Fibroblast of lung (primary cell): ENCODE results near the gene COL9A3. TPM values are rescaled to one million over a fixed set of nuclear protein-coding genes. Genes with fewer than 3 reads are reported as not detected.

ENCODE experiments used
- DNase-seq, 2 donors: peaks; one replicate each; pipeline versions ENCODE4 v3.0.0 to v3.0.0-alpha.2; 2010; ENCODE audit warnings: low read depth in 2 of 2
- H2AFZ ChIP-seq: 2 replicates; pipeline ENCODE4 v1.5.1; 2012; ENCODE audit warnings: low read length, control low read depth, inconsistent platforms
- H3K27ac ChIP-seq: 2 replicates; pipeline ENCODE4 v1.5.1; 2011; ENCODE audit warnings: low read length, control low read depth; ENCODE audit not compliant: insufficient read depth
- H3K27me3 ChIP-seq: 2 replicates; pipeline ENCODE4 v1.5.1; 2011; ENCODE audit warnings: mild to moderate bottlenecking, low read length; ENCODE audit not compliant: control insufficient read depth, insufficient read depth
- H3K36me3 ChIP-seq: 2 replicates; pipeline ENCODE4 v1.5.1; 2011; ENCODE audit warnings: low read length; ENCODE audit not compliant: control insufficient read depth, insufficient read depth
- H3K4me1 ChIP-seq: 2 replicates; pipeline ENCODE4 v1.5.1; 2011; ENCODE audit warnings: low read length; ENCODE audit not compliant: control insufficient read depth, insufficient read depth; ENCODE audit errors: extremely low read depth
- H3K4me2 ChIP-seq: 2 replicates; pipeline ENCODE4 v1.5.1; 2011; ENCODE audit warnings: low read length, control low read depth; ENCODE audit not compliant: insufficient read depth; ENCODE audit errors: extremely low read depth
- H3K4me3 ChIP-seq, 4 experiments: fragments of 200-600 bp in 1 of 4; sonication (generic) in 1 of 4; replicated peaks in 1 of 4; 2 replicates each; pipeline ENCODE4 v1.5.1; 2011 to 2016; ENCODE audit warnings: low read length in 4 of 4, low read depth in 3 of 4, mild to moderate bottlenecking in 3 of 4, control low read depth in 2 of 4, inconsistent platforms in 1 of 4, mixed read lengths in 1 of 4; ENCODE audit not compliant: insufficient read depth in 1 of 4; ENCODE audit errors: control extremely low read depth in 1 of 4
- H3K79me2 ChIP-seq: 2 replicates; pipeline ENCODE4 v1.5.1; 2012; ENCODE audit warnings: mild to moderate bottlenecking, low read length, inconsistent platforms; ENCODE audit not compliant: control insufficient read depth, insufficient read depth
- H3K9ac ChIP-seq: 2 replicates; pipeline ENCODE4 v1.5.1; 2011; ENCODE audit warnings: mild to moderate bottlenecking, low read length, control low read depth; ENCODE audit not compliant: insufficient read depth
- H3K9me3 ChIP-seq: 2 replicates; pipeline ENCODE4 v1.5.1; 2012; ENCODE audit warnings: low read depth, low read length; ENCODE audit not compliant: control insufficient read depth, insufficient read depth
- H4K20me1 ChIP-seq: 2 replicates; pipeline ENCODE4 v1.5.1; 2011; ENCODE audit warnings: low read length; ENCODE audit not compliant: control insufficient read depth, insufficient read depth; ENCODE audit errors: extremely low read depth
- CTCF ChIP-seq, 2 donors: IDR thresholded peaks in 1 of 2; conservative IDR thresholded peaks in 1 of 2; 1 replicate in 1 of 2; 2 replicates in 1 of 2; pipeline ENCODE4 v1.5.1; 2011 to 2012; ENCODE audit warnings: low read length in 2 of 2, control low read depth in 1 of 2, inconsistent platforms in 1 of 2, low read depth in 1 of 2, mild to moderate bottlenecking in 1 of 2
- EZH2 ChIP-seq: IDR thresholded peaks from 2 replicates; pipeline ENCODE4 v1.5.1; 2012; ENCODE audit warnings: low read length, control low read depth, mild to moderate bottlenecking; ENCODE audit errors: missing control alignments
- polyA plus RNA-seq, 2 donors: library from polyadenylated mRNA; depleted of rRNA in 1 of 2; stranded (reverse) in 1 of 2; unstranded in 1 of 2; fragments of >200 nt; gene quantifications; 2 replicates each; pipeline ENCODE4 v1.2.1, GENCODE V29; 2011 to 2012; ENCODE audit warnings: missing spikeins in 1 of 2
- total RNA-seq: library from RNA; depleted of rRNA; stranded (reverse); fragments of >200 nt; gene quantifications from 2 replicates; pipeline ENCODE4 v1.2.1, GENCODE V29; 2014

The COL9A3 gene
- total and polyA plus RNA-seq, 2 donors (not counting 1 experiment from before 2014, with no cell fraction given), result 0.17 TPM

GRCh38 chr20:62874964-62875344 lies 58.1 kb downstream of the COL9A3 start:
- Histone ChIP-seq H3K79me2 (no peaks in the 10 kb centered on the region), H3K9ac (no peak overlapping the region), H3K36me3 (peaks cover 2% of the 10 kb centered on the region), H3K4me2 (no peak overlapping the region), H3K4me1 (peaks cover 18% of the 10 kb centered on the region), H3K9me3 (no peaks in the 10 kb centered on the region), H3K27me3 (no peaks in the 10 kb centered on the region), H2AFZ (no peak overlapping the region), H4K20me1 (no peaks in the 10 kb centered on the region), H3K4me3 (no peak overlapping the region), H3K27ac (no peak overlapping the region)
- TF ChIP-seq CTCF (conservative IDR thresholded peaks at IDR 0.05 in 1 of 2, IDR thresholded peaks at IDR 0.05 in 1 of 2; ENCODE audit: low read depth in 1 of 2, low read length in 2 of 2), result no peak
- DNase-seq, result no peak

- Histone ChIP-seq H3K36me3 (peaks cover 2% of the 10 kb centered on the region), H4K20me1 (no peaks in the 10 kb centered on the region), H3K4me3 (no peak overlapping the region), H3K79me2 (no peaks in the 10 kb centered on the region), H2AFZ (peak overlapping the region; percentile 47), H3K27ac (peak overlapping the region; percentile 72), H3K9me3 (no peaks in the 10 kb centered on the region), H3K4me1 (peaks cover 18% of the 10 kb centered on the region), H3K9ac (no peak overlapping the region), H3K27me3 (no peaks in the 10 kb centered on the region), H3K4me2 (peak overlapping the region; percentile 15)
- TF ChIP-seq EZH2, result no peak
- TF ChIP-seq CTCF (conservative IDR thresholded peaks at IDR 0.05 in 1 of 2, IDR thresholded peaks at IDR 0.05 in 1 of 2; ENCODE audit: low read depth in 1 of 2, low read length in 2 of 2), result peak; percentile 52 to 59
- DNase-seq, result peak; percentile 84 to 86
Observed at GRCh38 chr20:62875419-62876361, 58.8 kb downstream of the COL9A3 start.

GRCh38 chr20:62876501-62876901 lies 59.7 kb downstream of the COL9A3 start:
- peaks cover 18% of the 10 kb centered on the region for H3K4me1 ChIP-seq
- no peak for DNase-seq
- peak overlapping the region; percentile 47 for H3K27ac ChIP-seq
- H3K27me3 ChIP-seq, result no peaks in the 10 kb centered on the region
- H3K9me3 ChIP-seq, result no peaks in the 10 kb centered on the region
- no peak for TF ChIP-seq CTCF (conservative IDR thresholded peaks at IDR 0.05 in 1 of 2, IDR thresholded peaks at IDR 0.05 in 1 of 2; ENCODE audit: low read depth in 1 of 2, low read length in 2 of 2)
- no peak for TF ChIP-seq EZH2
- H2AFZ ChIP-seq, result no peak overlapping the region
- no peaks in the 10 kb centered on the region for H4K20me1 ChIP-seq
- H3K4me3 ChIP-seq, result no peak overlapping the region
- no peak overlapping the region for H3K4me2 ChIP-seq
- no peaks in the 10 kb centered on the region for H3K79me2 ChIP-seq
- peaks cover 5% of the 10 kb centered on the region for H3K36me3 ChIP-seq
- no peak overlapping the region for H3K9ac ChIP-seq
